HG03025 (cell line): ENCODE results near the gene F13A1.

Source experiments
- ATAC-seq: cut with Tn5 transposase; IDR thresholded peaks from one replicate; pipeline ENCODE4 v1.9.1; 2021; ENCODE audit warnings: mild to moderate bottlenecking, moderate library complexity; ENCODE audit not compliant: unreplicated experiment, low FRiP score

The F13A1 gene

DNA sequence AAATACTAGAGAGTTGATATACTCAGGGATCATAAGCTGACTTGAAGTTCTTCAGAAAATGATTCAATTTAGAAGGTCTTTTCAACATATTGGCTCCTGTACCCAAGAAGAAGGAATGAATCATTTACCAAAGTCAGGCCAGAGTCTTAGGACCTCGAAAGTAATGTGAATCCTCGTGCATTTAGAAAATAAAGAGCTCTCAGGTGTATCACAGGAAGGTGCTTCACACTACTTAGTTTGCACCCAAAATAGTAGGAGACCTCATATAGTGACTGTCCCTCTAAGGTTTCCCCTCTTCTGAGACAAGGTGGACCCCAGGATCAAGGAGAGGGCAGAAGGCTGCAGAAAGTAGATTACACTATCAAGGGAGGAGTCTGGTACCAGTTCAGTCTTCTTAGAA is 71.8 kb downstream of the F13A1 start:
- ATAC-seq = no peak

GRCh38 chr6:6246544-6246943 is 73.9 kb downstream of the F13A1 start:
- ATAC-seq = no peak

- ATAC-seq = no peak
Observed at GRCh38 chr6:6244624-6245023, 75.8 kb downstream of the F13A1 start.

- no peak for ATAC-seq
Observed at GRCh38 chr6:6243846-6244245, 76.6 kb downstream of the F13A1 start.

DNA sequence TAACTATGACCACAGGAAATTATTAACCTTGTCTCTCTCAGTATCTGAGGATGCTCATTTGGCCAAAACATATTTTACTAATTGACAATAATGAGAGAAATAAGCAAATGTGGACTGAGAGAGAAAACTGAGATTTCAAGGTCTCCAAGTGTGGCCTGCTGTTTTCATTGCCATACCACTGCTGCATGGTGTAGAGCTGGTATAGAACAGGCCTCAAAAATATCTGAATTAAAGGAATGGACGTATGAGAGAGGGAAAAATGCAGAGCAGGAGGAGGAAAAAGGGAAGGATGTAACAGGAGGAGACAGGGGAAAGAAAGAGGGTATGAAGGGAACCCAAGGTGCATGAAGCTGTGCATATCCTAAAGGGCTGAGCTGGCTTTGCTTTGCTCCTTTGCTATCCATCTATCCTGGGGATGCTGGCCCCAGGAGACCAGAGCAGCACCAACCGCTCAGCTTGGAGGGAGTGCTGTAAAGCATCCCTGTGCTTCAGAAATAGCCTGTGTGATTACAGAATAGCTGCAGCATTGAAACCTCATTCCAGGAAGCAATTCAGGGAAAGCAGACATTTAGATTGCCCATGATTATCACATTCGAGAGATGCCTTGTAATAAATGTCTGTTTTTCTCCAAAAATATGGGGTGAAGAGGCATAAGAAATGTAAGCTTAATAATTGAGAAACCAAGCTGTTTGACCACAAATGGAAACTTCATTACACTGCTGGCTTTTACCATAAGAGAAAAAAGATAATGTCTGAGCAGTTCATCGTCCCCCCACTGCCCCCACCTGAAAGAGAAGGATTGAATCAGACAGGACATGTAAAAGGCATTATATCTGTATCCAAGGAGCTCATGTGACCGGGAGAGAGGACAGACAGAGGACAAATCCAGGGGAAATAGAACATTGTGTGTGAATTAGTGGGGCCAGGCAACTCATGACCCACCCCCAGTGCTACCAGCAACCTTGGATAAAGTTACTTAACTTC is 80.6 kb downstream of the F13A1 start:
- no peak for ATAC-seq

DNA sequence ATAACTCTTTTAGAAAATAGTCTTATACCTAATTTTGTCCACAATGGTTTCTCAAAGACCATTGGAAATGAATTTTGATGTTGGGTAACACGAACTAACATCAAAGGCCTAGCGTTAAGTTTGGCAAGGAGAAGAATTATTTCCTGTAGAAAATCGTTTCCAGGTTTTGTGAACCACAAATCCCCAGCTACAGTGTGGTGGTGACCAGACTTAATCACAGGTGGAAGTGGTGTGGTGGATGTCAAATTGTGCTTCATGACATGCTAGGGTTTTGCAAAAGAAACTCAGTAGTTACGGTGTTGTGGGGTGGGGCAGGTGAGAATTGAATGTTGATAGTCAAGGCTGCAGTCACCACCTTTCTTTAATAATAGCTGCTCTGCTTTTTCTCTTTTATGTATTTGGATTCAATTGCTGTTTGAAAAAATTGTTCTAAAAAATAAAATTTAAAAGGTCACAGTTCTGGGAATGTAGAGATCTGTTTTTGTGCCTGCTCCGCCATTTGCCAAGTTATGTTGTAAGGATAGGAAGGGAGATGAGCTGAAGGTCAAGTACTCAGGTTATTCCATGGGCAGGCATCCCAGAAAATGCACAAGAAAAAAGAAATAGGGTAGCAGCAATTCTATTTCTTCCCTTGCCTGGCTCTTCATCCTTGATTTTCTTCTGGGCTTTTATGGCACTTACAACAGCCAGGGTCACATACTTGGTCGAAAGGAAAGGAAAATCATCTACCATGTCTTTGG is 83.6 kb downstream of the F13A1 start:
- no peak for ATAC-seq

DNA sequence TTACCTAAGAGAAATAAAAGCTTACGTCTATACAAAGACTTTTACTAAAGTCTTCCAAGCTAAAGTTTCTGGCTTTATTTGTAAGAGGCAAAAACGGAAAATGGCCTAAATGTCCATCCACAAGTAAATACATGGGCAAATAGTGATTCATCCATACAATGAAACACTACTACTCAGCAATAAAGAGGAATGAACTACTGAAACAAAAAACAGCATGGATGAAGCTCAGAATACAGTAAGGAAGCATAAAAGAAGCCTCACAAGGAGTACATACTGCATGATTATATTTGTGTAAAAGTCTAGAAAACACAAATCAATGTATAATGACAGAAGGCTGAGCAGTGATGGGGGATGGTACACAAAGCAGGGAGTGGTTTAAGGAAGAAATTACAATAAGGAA is 84.7 kb downstream of the F13A1 start:
- ATAC-seq = no peak

GRCh38 chr6:6234963-6235362 is 85.5 kb downstream of the F13A1 start:
- no peak for ATAC-seq

- ATAC-seq = no peak
Observed at GRCh38 chr6:6230286-6230685, 90.2 kb downstream of the F13A1 start.

DNA sequence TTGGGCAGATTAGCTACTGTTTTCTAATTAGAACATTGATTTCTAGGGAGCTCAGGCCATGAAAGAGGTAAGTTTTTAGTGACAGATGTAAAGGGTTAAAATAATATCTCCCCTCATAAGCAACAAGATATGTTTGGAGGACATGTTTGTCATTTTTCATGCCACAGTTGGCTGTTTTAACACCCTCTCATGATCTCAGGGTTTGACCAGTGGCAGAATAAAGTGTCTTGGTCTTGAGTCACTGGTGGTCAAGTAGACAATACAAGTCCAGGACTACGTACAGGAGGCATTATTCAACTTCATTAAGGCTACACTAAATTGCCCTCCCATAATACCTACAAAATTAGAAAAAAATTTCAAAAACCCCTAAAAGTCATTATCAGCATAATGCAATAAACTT is 92.6 kb downstream of the F13A1 start:
- ATAC-seq = no peak

- no peak for ATAC-seq
Observed at GRCh38 chr6:6225885-6226529, 94.5 kb downstream of the F13A1 start.

DNA sequence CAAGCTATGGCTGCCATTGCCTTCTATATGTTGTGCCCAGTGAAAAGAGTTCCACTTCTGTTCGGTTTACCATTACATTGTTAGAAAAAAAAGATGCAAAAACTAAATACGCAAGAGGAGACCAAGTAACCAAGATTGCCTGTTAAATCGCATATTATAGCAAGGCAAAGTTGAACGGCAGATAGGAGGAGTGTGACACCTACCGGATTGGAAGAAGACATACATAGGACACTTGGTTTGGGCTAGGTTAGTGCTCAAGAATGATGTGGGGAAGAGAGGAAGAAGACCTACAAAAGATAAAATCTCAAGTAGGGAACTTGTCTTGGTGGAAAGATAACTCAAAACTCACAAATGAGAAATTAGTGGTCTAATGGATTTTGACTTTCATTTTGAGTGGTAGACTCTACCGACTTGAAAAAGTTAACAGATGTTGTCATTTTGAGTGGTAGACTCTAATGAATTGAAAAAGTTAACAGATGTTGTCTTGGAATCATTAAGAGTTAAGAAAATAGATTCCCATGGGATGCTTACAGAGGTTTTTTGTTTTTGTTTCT is 95.5 kb downstream of the F13A1 start:
- ATAC-seq = no peak

GRCh38 chr6:6221787-6222535 is 98.5 kb downstream of the F13A1 start:
- ATAC-seq = no peak

GRCh38 chr6:6220718-6221117 is 99.7 kb downstream of the F13A1 start:
- no peak for ATAC-seq

GRCh38 chr6:6219716-6220115 is 100.7 kb downstream of the F13A1 start:
- no peak for ATAC-seq

DNA sequence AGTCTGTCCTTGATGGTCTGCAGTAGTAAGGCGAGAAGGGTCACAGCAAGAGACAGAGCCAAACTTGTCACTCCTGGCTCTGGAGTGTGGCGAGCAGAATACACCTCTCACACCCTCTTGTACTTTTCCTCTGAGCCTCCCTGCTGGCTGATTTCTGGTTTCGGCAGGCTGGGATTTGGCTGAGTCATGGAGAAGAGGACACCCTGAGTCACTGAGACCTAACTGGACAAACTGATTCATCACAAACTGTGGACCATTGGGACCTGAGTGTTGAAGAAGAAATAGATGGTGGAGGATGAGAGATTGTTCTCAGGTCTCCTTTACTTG is 101.7 kb downstream of the F13A1 start:
- ATAC-seq = no peak

DNA sequence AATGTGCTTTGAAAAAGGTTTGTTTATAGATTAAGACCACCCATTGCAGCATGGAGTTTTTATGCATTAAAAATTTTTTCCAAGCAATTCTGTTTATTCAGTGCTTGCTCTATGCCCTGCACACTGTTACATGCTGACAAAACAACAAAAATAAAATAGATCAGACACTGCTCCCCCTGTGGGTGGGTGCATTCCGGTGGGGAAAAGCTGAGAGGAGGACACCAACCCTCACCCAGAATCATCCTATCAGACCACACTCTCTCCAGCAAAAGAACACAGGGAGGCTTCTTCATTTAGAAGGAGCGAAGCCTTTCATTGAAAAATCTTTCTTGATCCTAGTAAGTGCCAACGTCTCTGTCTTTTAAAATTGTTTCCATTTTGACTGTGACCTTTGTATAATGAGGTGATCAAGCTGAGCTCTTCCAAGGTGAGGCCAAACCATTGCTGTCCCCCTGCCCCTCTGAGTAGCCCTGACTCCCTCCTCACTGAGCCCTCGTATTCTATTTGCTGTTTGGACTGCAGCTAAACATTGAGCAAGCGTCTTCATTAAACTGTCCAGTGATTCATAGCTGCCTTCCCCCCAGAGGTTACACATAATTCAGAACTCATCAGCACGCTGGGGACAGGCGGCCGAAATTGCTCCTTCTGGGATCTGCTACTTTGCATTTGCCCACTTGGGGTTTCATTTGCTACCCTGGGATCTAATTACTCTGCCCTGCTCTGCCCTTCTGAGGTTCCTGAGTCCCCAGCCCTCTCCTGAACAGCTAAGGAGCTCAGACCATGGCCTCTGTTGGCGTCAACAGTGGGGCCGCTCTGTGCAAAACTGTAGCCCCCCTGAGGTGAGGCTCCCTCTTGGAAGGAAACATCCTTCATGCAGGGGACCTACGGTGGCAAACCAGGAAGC is 102.4 kb downstream of the F13A1 start:
- no peak for ATAC-seq

GRCh38 chr6:6210994-6211393 is 109.5 kb downstream of the F13A1 start:
- ATAC-seq = no peak

GRCh38 chr6:6202886-6203285 is 117.6 kb downstream of the F13A1 start:
- no peak for ATAC-seq
